Stimulated activated CD4-positive, alpha-beta T cell treated with anti-CD3 and anti-CD28 coated beads, Interleukin-2, amount 100 ng/mL, for 4 hours (primary cell): Measurements from ENCODE around the gene CCDC6.
A peak's percentile ranks its signal among the peaks of the same experiment; 100 is the strongest.
"Not testable (repeated sequence)": the region's sequence is repeated elsewhere in the genome, so short reads cannot be mapped to it uniquely, and the experiment has no call there.

Source experiments
- DNase-seq: peaks from one replicate; pipeline ENCODE4 v3.0.0-alpha.2; 2020; ENCODE audit warnings: low read depth

Gene CCDC6

GRCh38 chr10:59906417-59907202 lies at the start of gene CCDC6:
TSS of gene CCDC6 (minus strand) at chr10:59906556. CDS start at chr10:59906424, 132 bp downstream.
- DNase-seq: peak; percentile 89

DNA sequence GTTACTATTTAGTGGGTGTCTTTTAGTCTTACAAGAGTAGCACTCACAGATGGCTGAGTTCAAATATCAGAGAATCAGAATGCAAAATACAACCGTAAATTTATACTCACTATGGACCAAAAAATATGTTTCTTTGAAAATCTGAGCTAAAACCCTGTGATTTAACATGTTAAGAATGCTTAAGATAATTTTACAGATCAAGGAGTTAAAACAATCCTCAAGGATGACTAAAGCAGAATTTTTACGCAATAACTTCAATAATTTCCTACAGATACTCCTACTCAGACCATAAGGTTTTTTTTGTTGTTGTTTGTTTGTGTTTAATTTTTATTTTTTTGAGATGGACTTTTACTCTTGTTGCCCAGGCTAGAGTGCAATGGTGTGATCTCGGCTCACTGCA lies 47.9 kb upstream of the CCDC6 start:
- no peak for DNase-seq

DNA sequence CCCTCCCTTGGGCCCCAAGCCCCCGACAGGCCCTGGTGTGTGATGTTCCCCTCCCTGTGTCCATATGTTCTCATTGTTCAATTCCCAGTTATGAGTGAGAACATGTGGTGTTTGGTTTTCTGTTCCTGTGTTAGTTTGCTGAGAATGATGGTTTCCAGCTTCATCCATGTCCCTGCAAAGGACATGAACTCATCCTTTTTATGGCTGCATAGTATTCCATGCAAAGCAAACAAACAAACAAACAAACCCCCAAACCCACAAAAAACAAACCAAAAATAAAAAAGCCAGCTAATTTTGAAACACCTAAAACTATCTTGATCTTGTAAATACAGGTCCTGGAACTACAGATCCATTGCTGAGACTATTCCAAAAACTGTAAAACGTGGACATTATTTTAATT lies 47.4 kb upstream of the CCDC6 start:
- not testable (repeated sequence) for DNase-seq

- DNase-seq: no peak
These were observed 43.7 kb upstream of the CCDC6 start for GRCh38 chr10:59950105-59950504.

DNA sequence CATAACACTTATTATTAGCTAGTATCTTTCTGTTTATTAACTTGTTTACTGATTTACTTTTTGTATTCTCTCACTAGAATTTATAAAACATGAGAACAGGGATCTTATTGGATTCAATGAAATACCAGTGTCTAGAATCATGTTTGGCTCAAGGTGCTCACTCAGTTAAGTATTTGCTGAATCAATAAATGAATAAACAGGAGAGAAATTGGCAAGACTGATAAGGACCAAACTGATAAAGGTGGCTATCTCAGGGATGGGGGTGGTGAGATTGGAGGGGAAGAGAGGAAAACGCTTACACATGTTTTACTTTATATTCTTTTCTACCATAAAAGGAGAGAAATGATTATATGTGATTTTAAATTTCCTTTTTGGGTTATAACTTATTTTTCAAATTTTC lies 43.3 kb upstream of the CCDC6 start:
- DNase-seq: no peak

- no peak for DNase-seq
These were observed 39.6 kb upstream of the CCDC6 start for GRCh38 chr10:59945991-59946390.

DNA sequence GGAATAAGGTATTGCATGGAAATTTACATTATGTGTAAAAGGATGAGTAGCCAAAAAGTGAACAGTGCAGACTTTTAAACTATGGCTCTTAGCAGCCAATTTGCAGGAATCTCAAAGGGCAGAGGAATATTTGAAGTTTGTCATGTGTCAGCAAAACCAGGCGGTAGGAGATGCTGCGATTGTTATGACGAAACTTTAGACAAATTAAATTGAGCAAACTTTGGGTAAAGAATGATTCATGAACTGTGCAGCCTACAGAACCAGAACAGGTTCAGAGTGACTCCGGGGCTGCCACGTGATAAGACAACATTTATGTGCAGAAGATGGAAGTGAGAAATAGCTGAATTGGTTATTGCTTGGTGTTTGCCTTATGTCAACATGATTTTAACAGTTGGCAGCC lies 39.2 kb upstream of the CCDC6 start:
- no peak for DNase-seq

- DNase-seq: no peak
These were observed 38.1 kb upstream of the CCDC6 start for GRCh38 chr10:59944339-59944935.

GRCh38 chr10:59942556-59942955 lies 36.2 kb upstream of the CCDC6 start:
- no peak for DNase-seq

GRCh38 chr10:59937720-59938119 lies 31.4 kb upstream of the CCDC6 start:
- no peak for DNase-seq

DNA sequence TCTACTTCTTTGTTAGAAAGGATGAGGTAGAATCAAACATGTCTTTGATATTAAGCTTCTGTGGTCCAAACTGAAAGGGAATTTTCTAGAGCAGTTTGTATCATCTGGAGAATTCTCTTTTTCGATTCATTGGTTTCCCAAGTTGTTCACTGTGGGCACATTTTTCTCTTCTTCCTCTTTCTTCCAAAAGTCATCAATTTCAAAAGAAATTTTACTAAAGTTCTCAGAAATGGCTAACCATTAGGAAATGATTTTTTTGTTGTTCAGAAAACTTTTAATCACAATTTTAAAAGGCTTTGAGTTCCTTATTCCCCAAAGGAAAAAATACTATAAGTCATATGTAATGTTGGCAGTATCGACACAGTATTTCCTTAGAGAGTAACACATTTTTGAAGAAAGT lies 28.3 kb upstream of the CCDC6 start:
- DNase-seq: no peak

- not testable (repeated sequence) for DNase-seq
These were observed 24.6 kb upstream of the CCDC6 start for GRCh38 chr10:59930788-59931521.

- no peak for DNase-seq
These were observed 19.7 kb upstream of the CCDC6 start for GRCh38 chr10:59926086-59926485.

DNA sequence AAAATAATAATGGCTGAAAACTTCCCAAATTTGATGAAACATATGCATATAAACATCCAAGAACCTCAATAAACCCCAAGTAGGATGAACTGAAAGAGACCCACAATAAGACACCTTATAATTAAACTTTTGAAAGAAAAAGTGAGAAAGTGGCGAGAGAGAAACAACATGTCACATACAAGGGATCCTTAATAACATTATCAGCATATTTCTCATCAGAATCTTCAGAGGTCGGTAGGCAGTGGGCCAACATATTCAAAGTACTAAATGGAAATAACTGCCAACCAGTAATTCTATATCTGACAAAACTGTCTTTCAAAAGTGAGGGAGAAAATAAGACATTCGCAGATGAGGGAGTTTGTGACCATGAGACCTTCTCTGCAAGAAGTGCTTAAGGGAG lies 16.6 kb upstream of the CCDC6 start:
- no peak for DNase-seq

GRCh38 chr10:59917922-59918321 lies 11.6 kb upstream of the CCDC6 start:
- DNase-seq: no peak

GRCh38 chr10:59913547-59914237 lies 7.3 kb upstream of the CCDC6 start:
- DNase-seq: no peak

DNA sequence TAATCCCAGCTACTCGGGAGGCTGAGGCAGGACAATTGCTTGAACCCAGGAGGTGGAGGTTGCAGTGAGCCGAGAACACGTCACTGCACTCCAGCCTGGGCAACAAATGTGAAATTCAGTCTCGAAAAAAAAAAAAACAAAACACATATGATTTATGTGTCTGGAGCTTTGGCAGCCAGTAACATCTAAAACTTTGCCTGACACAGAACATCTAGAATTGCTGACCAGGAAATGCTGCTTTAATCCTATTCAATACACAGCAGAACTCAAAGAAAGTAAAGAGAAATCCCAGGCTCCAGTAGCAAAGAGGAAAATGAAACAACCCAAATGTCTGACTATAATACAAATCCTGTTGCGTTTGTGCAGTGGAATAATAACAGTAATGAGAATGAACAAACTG lies 4.5 kb upstream of the CCDC6 start:
- no peak for DNase-seq

- DNase-seq: no peak
These were observed 3.5 kb upstream of the CCDC6 start for GRCh38 chr10:59909815-59910214.

GRCh38 chr10:59908808-59909143 lies 2.4 kb upstream of the CCDC6 start:
- DNase-seq: no peak

GRCh38 chr10:59907918-59908807 lies 1.8 kb upstream of the CCDC6 start:
- peak; percentile 43 for DNase-seq

DNA sequence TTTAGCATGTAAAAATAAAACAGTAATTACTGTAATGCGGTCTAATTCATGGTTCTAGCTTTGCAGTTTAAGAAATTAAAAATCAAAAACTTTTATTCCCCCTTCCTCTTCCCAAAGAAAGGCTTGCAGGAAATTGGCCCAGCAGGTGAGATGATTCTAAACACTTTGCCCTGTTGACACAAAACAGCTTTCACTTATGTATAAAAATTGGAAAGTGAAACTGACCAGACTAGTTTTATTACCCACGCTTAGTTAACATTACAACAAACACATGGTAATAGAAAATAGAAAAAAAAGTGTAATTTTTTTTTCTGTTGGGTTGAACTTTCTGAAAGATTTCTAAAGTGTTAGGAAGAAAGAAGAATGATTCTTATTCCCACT lies 1.2 kb upstream of the CCDC6 start:
- no peak for DNase-seq
